MM.1S (cell line): ENCODE data around the gene HDAC9.

Experiments used
- CTCF ChIP-seq: fragments of 300-600 bp; sonication (generic); IDR thresholded peaks from 2 replicates; pipeline ENCODE4 v1.5.1; 2016; ENCODE audit warnings: antibody characterized with exemption, low read length, mixed read lengths
- EZH2 ChIP-seq: fragments of 300-600 bp; sonication (generic); optimal IDR thresholded peaks from 2 replicates; pipeline ENCODE3; 2017; ENCODE audit warnings: low read depth, mild to moderate bottlenecking, antibody characterized with exemption, low read length, mixed read lengths
- EZH2phosphoT487 ChIP-seq: fragments of 300-600 bp; sonication (generic); IDR thresholded peaks from 2 replicates; pipeline ENCODE4 v1.6.1; 2018; ENCODE audit warnings: antibody characterized with exemption, low read length

- no peak for TF ChIP-seq CTCF
- no peak for TF ChIP-seq EZH2
- no peak for TF ChIP-seq EZH2phosphoT487
Observed at GRCh38 chr7:18517646-18518045, 22.1 kb downstream of the HDAC9 start.
